Muscle of arm (tissue), 12 donors: ENCODE measurements around the gene TMEM165. TPM values are rescaled to one million over a fixed set of nuclear protein-coding genes. Genes with fewer than 3 reads are reported as not detected.

Source experiments
- DNase-seq: peaks from one replicate; pipeline ENCODE4 v3.0.0-alpha.2; 2013
- polyA plus RNA-seq, 12 donors: library from polyadenylated mRNA; unstranded; fragments of 120-200 nt; gene quantifications; one replicate each; pipeline ENCODE4 v1.2.1, GENCODE V29; 2013; ENCODE audit not compliant: insufficient read length in 12 of 12

The TMEM165 gene
- polyA plus RNA-seq, 12 donors: 32.3 to 67.5 (median 51.2) TPM; not detected in 1

- no peak for DNase-seq
Observed at GRCh38 chr4:55398461-55398860, 2.7 kb downstream of the TMEM165 start.

GRCh38 chr4:55398966-55399365, 3.2 kb downstream of the TMEM165 start:
- no peak for DNase-seq

- DNase-seq: no peak
Observed at GRCh38 chr4:55399581-55399980, 3.8 kb downstream of the TMEM165 start.

- DNase-seq: no peak
Observed at GRCh38 chr4:55405073-55405472, 9.3 kb downstream of the TMEM165 start.

- DNase-seq: no peak
Observed at GRCh38 chr4:55406545-55406944, 10.8 kb downstream of the TMEM165 start.

- no peak for DNase-seq
Observed at GRCh38 chr4:55407119-55407518, 11.4 kb downstream of the TMEM165 start.

GRCh38 chr4:55407764-55408163, 12.0 kb downstream of the TMEM165 start:
- DNase-seq: no peak

GRCh38 chr4:55409468-55410171, 13.9 kb downstream of the TMEM165 start:
- no peak for DNase-seq

GRCh38 chr4:55410431-55410830, 14.7 kb downstream of the TMEM165 start:
- DNase-seq: no peak

- no peak for DNase-seq
Observed at GRCh38 chr4:55411621-55412020, 15.9 kb downstream of the TMEM165 start.

GRCh38 chr4:55416176-55416575, 20.4 kb downstream of the TMEM165 start:
- no peak for DNase-seq

- no peak for DNase-seq
Observed at GRCh38 chr4:55424791-55425190, 29.0 kb downstream of the TMEM165 start.

- no peak for DNase-seq
Observed at GRCh38 chr4:55431710-55432336, 36.1 kb downstream of the TMEM165 start.

- no peak for DNase-seq
Observed at GRCh38 chr4:55435141-55435841, 39.5 kb downstream of the TMEM165 start.

GRCh38 chr4:55437356-55437796, 41.6 kb downstream of the TMEM165 start:
- DNase-seq: no peak

GRCh38 chr4:55437823-55438222, 42.1 kb downstream of the TMEM165 start:
- DNase-seq: no peak

- DNase-seq: no peak
Observed at GRCh38 chr4:55438314-55438713, 42.6 kb downstream of the TMEM165 start.

- DNase-seq: no peak
Observed at GRCh38 chr4:55439023-55439422, 43.3 kb downstream of the TMEM165 start.

GRCh38 chr4:55440786-55441185, 45.0 kb downstream of the TMEM165 start:
- no peak for DNase-seq

- no peak for DNase-seq
Observed at GRCh38 chr4:55442541-55442940, 46.8 kb downstream of the TMEM165 start.

- DNase-seq: no peak
Observed at GRCh38 chr4:55444827-55445226, 49.1 kb downstream of the TMEM165 start.

- DNase-seq: no peak
Observed at GRCh38 chr4:55445921-55446577, 50.3 kb downstream of the TMEM165 start.

- DNase-seq: no peak
Observed at GRCh38 chr4:55446578-55446922, 50.8 kb downstream of the TMEM165 start.
